ENCODE results near the gene H1-8.
"Not testable (repeated sequence)": the region's sequence is repeated elsewhere in the genome, so short reads cannot be mapped to it uniquely, and the experiment has no call there.

Gene H1-8

DNA sequence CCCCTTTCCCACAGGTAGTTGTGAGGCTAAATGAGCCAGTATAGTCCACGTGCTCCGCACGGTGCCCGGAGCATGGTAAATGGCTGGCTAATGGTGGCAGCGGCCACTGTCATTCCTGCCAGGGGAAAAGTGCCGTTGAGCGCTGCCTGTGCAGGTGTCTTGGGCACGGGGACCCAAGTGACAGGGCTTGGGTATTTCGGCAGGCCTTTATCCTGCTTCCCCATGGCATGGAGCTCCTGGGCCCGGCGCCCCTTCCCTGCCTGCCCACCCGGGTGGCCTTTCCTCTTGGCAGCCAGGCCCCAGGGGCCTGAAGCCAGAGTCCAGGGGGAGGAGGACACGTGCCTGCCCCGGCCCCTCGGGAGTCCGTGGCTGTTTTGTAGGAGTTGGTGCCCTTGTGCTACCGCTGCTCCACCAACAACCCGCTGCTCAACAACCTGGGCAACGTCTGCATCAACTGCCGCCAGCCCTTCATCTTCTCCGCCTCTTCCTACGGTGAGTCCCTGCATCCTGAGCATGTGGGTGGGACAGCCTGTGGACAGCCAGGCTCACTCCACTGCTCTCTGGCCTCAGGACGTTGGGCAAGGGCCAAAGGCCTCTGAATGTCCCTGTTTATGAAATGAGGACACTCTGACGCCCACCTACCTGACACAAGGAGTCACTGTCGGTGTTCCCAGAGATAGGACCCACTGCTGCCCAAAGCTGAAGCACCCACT, 27.7 kb upstream of the H1-8 start:
- DNase-seq (ENCODE audit: low read depth, low spot score): not testable (repeated sequence)

DNA sequence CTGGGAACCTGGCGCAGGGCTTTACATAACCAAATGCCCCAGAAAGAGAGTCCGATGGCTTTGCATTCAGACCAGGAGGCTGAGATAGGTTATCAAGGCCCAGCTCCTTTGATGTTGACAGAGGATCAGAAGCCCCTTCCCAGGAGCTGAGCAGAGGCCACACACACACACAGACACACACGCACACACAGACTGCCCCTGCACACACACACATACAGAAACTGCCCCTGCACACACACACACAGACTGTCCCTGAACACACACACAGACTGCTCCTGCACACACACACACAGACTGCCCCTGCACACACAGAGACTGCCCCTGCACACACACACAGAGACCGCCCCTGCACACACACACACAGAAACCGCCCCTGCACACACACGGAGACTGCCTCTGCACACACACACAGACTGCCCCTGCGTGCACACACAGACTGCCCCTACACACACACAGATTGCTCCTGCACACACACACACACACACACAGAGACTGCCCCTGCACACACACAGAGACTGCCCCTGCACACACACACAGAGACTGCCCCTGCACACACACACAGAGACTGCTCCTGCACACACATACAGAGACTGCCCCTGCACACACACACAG, 27.0 kb upstream of the H1-8 start:
- DNase-seq (ENCODE audit: low read depth, low spot score): not testable (repeated sequence)

DNA sequence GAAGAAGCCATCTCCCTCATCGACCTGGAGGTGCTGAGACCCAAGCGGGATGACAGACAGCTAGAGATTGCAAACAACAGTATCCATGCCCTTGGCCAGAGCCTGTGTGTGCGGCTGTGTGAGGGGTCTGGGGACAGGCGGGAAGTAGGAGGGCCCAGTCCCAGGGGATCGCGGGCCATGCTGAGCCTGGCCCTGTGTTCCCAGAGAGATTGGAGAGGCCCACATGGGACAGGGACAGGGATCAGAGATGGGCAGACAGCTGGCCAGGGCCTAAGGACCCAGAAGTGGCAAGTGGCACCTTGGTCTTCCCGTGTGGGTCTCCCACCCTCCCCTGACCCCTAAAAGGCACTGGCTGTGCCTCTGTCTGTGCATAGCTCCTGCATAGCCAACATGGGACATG, 25.5 kb upstream of the H1-8 start:
- no peak for DNase-seq (ENCODE audit: low read depth, low spot score)

DNA sequence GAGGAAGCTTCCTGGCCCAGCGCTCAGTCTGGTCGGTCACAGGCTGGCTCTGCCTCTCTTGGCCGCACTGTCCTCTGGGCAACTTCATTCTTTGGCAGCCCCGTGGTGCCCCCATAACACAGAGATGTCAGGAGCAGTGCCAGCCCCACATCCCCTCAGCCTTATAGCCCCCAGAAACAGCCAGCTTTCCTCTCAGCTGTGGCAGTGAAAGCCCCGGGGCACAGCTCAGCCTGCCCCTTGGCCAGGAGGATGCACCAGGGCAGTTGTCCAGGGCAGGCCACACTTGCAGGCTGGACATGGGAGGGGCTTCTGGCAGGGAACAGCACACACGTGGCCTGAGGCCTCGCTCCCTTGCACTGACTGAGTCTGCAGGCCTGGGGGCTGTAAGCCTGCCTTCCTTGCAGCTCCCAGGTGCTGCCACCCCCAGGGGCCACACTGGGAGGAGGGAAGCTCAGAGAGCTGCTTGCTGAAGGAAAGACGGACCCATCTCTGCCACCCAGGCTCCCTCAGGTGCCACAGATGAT, 24.9 kb upstream of the H1-8 start:
- DNase-seq (ENCODE audit: low read depth, low spot score): no peak

DNA sequence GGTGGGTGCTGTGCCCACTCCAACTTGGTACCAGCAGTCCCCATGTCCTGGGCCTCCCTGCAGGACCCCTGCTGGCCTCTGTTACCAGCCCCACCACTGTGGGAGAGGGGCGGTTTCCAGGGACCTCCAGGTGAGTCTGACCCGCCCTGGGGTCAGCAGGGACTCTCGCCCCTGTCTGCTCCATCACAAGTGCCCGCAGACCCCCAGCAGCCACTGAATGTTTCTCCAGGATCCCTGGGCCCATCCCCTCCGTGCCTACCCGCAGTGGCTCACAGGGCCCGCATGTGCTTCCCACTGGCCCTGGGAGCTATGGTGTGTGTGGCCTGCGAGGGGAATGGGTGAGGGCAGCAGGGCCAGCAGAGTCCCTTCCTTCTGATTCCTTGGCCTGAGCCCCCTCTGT, 24.4 kb upstream of the H1-8 start:
- DNase-seq (ENCODE audit: low read depth, low spot score): no peak

DNA sequence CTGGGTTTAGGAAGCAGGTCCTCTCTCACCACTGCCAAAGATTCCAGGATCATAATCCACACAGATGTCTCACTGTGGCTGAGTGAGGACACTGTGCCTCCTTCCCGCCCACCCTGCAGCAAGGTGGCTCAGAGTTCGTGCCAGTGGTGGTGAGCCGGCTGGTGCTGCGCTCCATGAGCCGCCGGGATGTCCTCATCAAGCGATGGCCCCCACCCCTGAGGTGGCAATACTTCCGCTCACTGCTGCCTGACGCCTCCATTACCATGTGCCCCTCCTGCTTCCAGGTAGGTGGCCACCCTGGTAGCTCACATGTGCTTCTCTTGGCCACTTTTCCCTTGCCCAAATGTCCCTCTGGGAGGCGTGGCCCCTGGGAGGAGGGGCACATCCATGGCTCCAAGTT, 23.5 kb upstream of the H1-8 start:
- DNase-seq (ENCODE audit: low read depth, low spot score): no peak

DNA sequence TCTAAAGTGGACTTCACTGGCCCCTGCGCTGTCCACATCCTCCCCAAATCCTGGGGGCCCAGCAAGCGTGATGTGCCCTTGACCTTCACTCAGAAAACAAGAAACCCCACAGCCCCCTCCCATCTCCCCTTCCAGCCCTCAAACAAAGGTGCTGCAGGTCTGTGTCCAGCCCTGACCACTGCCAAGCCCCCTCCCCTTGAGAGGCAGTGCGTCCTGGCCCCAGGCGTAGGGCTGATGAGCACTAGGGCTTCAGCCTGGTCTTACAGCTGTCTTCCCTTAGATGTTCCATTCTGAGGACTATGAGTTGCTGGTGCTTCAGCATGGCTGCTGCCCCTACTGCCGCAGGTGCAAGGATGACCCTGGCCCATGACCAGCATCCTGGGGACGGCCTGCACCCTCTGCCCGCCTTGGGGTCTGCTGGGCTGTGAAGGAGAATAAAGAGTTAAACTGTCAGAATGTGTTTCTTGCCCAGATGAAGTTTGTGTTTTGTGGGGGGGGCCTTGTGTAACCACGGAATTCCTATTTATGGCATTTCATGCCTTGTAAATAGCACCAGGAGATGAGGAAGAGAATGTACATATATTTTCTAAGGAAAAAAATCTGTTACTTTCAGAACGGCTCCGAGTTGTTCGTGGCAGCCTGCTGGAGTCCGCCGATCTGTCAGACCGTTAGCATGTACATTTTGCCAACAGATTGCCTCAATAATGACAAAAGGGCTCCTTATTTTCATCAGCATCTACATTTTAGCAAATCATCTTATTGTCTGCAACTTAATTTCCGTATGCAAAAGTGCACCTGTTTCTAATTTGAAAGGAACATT, 22.9 kb upstream of the H1-8 start:
- DNase-seq (ENCODE audit: low read depth, low spot score): no peak

DNA sequence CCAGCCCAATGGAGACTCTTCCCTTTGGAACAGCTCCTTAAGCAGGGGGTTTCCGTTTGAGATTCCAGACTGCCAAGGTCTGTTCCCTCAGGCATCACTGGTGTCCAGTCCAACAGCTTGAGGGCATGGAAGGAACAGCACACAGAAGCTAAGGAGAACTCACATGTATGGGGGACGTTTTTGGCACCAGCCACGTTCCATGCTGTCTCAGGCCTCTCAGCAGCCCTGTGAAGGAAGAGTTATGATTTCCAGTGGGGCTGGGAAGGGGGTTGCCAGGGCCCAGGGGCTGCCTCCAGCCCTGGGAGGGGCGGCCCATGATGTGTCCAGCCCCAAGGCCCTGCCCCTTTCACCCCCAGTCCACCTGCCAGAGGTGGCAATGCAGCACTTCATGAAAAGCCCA, 22.0 kb upstream of the H1-8 start:
- DNase-seq (ENCODE audit: low read depth, low spot score): no peak

DNA sequence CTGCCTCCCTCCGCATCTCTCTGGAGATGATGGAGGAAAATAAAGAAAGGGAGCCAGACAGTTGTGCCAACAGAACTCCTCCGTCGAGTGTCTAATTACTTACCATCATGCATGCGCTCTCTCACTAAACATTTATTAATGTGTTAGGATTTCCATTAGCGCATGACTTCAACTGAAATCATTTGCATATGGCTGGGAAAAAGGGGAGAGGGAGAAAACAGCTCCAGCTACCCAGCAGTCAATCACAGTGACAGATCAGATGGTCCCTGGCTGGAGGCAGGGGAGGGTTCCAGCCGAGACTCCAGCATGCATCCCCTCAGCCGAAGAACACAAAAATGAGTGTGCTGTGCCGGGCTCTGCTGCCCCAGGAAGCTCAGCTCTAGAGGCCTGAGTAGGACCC, 21.4 kb upstream of the H1-8 start:
- DNase-seq (ENCODE audit: low read depth, low spot score): no peak

DNA sequence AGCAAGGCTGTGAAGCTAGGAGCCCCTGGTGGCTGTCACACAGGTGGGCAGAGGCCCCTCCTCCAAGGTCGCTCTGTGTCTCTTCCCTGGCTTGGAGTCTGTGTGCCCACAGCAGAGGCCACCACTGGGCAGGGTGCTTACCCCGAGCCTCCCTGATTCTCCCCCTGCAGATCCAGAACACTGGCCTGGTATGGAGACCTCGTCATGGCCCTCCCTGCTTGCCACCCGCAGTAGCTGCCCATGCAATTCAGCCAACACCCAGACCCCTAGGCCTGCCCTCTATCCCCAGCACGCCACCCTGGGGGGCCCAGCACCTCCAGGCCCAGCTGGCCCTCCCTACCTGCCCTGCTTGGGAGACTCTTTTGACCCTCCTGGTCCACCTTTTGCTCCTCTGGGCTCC, 20.0 kb upstream of the H1-8 start:
- no peak for DNase-seq (ENCODE audit: low read depth, low spot score)

DNA sequence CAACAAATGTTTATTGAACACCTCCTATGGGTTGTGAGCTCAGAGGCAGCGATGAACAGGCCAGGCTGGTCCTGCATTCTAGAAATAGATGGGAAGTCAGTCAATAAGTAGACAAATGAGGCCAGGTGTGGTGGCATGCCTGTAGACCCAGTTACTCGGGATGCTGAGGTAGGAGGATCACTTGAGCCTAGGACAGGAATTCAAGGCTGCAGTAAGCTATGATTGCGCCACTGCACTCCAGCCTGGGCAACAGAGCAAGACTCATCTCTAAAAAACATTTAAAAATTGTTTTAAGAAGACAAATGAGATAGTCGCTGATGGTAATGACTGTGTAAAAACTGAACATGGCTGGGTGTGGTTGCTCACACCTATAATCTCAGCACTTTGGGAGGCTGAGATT, 18.9 kb upstream of the H1-8 start:
- DNase-seq (ENCODE audit: low read depth, low spot score): no peak

DNA sequence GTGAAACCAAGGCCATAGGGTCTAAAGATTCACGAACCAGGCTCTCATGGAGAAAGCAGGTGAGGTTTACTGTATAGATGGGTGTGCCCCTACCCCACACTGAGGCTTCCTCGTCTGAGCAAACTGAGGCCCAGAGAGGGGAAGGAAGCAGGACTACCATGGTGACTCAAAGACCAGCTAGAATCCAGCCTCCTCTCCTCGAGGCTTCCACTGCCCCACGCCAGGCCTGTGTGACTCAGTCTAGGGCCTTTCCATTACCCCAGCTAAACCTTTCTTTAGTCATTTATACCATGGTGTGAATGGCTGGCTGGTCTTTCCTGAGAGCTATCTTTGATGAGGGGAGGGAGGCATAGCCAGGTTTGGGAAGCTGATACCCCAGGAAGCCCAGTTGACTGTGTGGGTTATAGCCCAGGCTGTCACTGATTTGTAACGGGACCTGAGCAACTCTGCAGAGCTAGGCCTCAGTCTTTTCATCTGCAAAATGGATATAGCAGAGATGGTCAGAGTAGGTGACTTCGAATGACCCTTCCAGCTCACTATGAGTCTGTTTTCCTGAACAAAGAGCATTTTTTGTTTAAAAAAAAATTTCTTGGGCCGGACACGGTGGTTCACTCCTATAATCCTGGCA, 17.5 kb upstream of the H1-8 start:
- DNase-seq (ENCODE audit: low read depth, low spot score): no peak

DNA sequence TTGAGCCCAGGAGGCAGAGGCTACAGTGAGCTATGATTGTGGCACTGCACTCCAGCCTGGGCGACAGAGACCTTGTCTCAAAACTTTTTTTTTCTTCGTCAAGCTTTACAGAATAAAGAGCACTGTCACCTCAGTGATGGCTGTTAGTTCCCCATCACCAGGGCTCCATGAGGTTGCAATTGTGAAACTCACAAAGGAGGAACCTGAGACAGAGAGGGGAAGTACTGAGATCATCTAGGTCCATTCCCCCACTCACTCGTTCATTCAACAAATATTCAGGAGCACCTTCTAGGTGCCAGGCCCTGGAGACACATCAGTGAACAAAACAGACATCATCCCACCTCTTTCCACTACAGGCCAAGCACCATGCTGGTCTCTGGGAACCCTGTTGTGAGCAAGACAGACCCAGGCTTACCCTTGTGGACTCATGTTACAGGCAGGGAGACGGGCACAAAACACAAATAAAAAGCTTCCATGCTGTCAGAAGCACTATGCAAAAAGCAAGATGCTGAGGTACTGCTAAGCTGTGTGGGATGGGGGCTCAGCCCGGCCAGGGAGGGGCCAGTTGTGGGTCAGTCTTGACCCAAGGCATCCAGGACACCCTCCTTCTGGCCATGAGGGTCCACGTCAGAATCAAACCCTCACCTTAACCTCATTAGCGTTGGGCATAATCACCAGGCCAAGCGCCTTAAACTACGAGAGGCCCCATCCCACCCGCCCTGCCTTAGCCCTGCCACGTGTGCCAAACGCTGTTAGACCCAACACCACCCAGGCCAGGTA, 16.7 kb upstream of the H1-8 start:
- DNase-seq (ENCODE audit: low read depth, low spot score): no peak

DNA sequence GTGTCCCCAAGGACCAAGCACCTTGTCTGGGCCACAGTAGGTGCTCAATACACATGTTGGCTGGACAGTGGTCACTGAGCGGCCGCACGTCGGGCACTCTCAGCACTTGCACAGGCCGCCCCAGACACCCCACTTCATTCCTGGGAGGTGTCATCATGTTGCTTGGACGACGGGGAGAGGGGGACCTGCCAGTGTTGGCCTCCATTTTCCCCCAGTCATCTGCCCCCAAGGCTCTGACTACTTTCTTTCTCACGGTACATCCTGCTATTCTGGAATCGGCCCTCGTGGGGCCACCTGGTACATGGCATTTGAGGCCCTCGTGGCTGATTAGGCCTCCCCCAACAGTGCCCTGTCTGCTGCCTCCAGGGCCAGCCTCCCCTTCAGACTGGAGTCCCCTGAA, 15.7 kb upstream of the H1-8 start:
- DNase-seq (ENCODE audit: low read depth, low spot score): no peak

DNA sequence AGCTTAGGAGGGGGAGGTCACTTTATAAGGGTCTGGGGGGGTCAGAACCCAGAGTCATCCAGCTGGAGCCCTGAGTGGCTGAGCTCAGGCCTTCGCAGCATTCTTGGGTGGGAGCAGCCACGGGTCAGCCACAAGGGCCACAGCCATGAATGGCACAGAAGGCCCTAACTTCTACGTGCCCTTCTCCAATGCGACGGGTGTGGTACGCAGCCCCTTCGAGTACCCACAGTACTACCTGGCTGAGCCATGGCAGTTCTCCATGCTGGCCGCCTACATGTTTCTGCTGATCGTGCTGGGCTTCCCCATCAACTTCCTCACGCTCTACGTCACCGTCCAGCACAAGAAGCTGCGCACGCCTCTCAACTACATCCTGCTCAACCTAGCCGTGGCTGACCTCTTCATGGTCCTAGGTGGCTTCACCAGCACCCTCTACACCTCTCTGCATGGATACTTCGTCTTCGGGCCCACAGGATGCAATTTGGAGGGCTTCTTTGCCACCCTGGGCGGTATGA, 14.3 kb upstream of the H1-8 start, which contains the start of gene RHO:
Gene RHO (plus strand): TSS at position 51 of the 512 bp plus-strand sequence. CDS start 95 bp downstream, at position 146.
- no peak for DNase-seq (ENCODE audit: low read depth, low spot score)

DNA sequence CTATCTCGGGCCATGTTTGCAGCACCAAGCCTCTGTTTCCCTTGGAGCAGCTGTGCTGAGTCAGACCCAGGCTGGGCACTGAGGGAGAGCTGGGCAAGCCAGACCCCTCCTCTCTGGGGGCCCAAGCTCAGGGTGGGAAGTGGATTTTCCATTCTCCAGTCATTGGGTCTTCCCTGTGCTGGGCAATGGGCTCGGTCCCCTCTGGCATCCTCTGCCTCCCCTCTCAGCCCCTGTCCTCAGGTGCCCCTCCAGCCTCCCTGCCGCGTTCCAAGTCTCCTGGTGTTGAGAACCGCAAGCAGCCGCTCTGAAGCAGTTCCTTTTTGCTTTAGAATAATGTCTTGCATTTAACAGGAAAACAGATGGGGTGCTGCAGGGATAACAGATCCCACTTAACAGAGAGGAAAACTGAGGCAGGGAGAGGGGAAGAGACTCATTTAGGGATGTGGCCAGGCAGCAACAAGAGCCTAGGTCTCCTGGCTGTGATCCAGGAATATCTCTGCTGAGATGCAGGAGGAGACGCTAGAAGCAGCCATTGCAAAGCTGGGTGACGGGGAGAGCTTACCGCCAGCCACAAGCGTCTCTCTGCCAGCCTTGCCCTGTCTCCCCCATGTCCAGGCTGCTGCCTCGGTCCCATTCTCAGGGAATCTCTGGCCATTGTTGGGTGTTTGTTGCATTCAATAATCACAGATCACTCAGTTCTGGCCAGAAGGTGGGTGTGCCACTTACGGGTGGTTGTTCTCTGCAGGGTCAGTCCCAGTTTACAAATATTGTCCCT, 13.4 kb upstream of the H1-8 start:
- no peak for DNase-seq (ENCODE audit: low read depth, low spot score)

DNA sequence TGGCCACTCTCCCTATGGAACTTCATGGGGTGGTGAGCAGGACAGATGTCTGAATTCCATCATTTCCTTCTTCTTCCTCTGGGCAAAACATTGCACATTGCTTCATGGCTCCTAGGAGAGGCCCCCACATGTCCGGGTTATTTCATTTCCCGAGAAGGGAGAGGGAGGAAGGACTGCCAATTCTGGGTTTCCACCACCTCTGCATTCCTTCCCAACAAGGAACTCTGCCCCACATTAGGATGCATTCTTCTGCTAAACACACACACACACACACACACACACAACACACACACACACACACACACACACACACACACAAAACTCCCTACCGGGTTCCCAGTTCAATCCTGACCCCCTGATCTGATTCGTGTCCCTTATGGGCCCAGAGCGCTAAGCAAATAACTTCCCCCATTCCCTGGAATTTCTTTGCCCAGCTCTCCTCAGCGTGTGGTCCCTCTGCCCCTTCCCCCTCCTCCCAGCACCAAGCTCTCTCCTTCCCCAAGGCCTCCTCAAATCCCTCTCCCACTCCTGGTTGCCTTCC, 12.7 kb upstream of the H1-8 start:
- DNase-seq (ENCODE audit: low read depth, low spot score): peak; percentile 45

DNA sequence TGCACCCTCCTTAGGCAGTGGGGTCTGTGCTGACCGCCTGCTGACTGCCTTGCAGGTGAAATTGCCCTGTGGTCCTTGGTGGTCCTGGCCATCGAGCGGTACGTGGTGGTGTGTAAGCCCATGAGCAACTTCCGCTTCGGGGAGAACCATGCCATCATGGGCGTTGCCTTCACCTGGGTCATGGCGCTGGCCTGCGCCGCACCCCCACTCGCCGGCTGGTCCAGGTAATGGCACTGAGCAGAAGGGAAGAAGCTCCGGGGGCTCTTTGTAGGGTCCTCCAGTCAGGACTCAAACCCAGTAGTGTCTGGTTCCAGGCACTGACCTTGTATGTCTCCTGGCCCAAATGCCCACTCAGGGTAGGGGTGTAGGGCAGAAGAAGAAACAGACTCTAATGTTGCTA, 12.2 kb upstream of the H1-8 start:
- no peak for DNase-seq (ENCODE audit: low read depth, low spot score)

DNA sequence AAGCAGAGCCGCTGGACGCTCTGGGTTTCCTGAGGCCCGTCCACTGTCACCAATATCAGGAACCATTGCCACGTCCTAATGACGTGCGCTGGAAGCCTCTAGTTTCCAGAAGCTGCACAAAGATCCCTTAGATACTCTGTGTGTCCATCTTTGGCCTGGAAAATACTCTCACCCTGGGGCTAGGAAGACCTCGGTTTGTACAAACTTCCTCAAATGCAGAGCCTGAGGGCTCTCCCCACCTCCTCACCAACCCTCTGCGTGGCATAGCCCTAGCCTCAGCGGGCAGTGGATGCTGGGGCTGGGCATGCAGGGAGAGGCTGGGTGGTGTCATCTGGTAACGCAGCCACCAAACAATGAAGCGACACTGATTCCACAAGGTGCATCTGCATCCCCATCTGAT, 11.3 kb upstream of the H1-8 start:
- no peak for DNase-seq (ENCODE audit: low read depth, low spot score)

DNA sequence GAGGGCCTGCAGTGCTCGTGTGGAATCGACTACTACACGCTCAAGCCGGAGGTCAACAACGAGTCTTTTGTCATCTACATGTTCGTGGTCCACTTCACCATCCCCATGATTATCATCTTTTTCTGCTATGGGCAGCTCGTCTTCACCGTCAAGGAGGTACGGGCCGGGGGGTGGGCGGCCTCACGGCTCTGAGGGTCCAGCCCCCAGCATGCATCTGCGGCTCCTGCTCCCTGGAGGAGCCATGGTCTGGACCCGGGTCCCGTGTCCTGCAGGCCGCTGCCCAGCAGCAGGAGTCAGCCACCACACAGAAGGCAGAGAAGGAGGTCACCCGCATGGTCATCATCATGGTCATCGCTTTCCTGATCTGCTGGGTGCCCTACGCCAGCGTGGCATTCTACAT, 10.7 kb upstream of the H1-8 start:
- no peak for DNase-seq (ENCODE audit: low read depth, low spot score)

Measured in iPS DF 19.7 (cell line).